Nephron progenitor cell (in vitro differentiated cells): ENCODE data around the gene MEAF6.
"Not testable (repeated sequence)": the region's sequence is repeated elsewhere in the genome, so short reads cannot be mapped to it uniquely, and the experiment has no call there.

Experiments used
- DNase-seq: peaks from one replicate; pipeline ENCODE4 v3.0.0; 2021
- H3K27ac Mint-ChIP-seq: 2 replicates; pipeline ENCODE4 v1.8.0; 2021; ENCODE audit warnings: mild to moderate bottlenecking, moderate library complexity, mixed read lengths
- H3K27me3 Mint-ChIP-seq: 2 replicates; pipeline ENCODE4 v1.8.0; 2021; ENCODE audit warnings: mild to moderate bottlenecking, low read depth, mixed read lengths; ENCODE audit not compliant: poor library complexity
- H3K36me3 Mint-ChIP-seq: 2 replicates; pipeline ENCODE4 v1.8.0; 2021; ENCODE audit warnings: low read depth, mixed read lengths
- H3K4me1 Mint-ChIP-seq: 2 replicates; pipeline ENCODE4 v1.8.0; 2021; ENCODE audit warnings: mixed read lengths
- H3K4me3 Mint-ChIP-seq: 2 replicates; pipeline ENCODE4 v1.8.0; 2021; ENCODE audit warnings: mild to moderate bottlenecking, moderate library complexity, mixed read lengths
- H3K9me3 Mint-ChIP-seq: 2 replicates; pipeline ENCODE4 v1.8.0; 2021; ENCODE audit warnings: mild to moderate bottlenecking, moderate library complexity, mixed read lengths
- CTCF ChIP-seq: fragments of 200-600 bp; sonication (generic); IDR thresholded peaks from 2 replicates; pipeline ENCODE4 v1.5.0; 2021; ENCODE audit warnings: antibody characterized with exemption

Gene MEAF6

DNA sequence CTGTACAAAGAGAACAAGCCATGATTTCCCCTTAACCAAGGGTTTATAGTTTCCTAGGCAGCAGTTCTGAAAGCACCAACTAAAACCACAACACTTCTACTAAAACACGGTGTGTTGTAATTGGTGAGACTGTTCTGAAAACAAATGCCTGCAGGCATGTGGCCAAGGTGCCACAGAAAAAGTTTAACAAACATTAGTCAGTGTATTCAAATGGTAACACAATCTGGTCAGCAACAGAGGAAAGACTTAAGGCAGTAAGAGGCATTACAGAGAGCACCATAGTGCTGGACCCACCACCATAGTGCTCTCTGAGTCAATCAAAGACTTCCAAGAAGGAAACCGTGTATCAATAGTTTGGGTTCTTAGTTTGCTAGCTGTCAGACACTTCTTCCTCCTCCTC, 22.8 kb upstream of the MEAF6 start:
- Mint-ChIP-seq H3K27me3 (no peaks in the 10 kb centered on the region), H3K27ac (no peak overlapping the region), H3K36me3 (peaks cover 62% of the 10 kb centered on the region), H3K9me3 (no peaks in the 10 kb centered on the region), H3K4me3 (no peak overlapping the region), H3K4me1 (peaks cover 4% of the 10 kb centered on the region)
- no peak for TF ChIP-seq CTCF
- no peak for DNase-seq

DNA sequence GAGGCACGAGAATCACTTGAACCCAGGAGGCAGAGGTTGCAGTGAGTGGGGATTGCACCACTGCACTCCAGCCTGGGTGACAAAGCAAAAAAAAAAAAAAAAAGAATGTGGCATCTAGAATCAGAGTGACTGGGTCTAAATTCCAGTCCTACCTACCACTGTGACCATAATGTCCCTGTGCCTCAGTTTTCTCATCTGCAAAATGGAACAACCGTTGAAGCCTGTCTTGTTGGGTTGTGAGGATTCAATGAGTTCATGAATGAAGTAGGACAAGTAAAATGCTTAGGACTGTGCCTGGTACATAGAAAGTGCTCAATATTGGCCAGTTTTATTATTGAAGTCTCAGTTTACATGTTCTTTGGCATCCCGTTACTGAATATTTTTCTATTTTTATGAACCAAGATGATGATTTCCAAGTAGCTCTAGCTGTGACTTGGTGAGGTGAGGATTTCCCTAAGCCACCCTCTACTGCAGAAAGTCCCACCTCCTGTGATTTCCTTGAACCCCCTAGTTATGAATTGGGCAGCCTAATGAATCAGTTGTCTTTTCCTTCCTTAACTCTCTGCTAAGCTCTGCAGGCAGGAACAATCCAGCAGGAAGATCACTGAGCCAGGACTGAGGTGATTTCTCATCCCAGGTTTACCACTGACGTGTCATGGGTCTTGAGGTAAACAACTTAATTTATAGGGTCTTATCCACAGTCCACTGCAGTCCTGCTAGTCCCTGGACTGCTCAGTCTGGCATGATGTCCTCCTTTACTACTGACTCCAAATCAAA, 18.9 kb upstream of the MEAF6 start:
- peaks cover 4% of the 10 kb centered on the region for H3K4me1 Mint-ChIP-seq
- TF ChIP-seq CTCF: no peak
- DNase-seq: no peak
- H3K27ac Mint-ChIP-seq: peak overlapping the region; percentile 78
- H3K27me3 Mint-ChIP-seq: no peaks in the 10 kb centered on the region
- H3K36me3 Mint-ChIP-seq: peaks cover 37% of the 10 kb centered on the region
- no peak overlapping the region for H3K4me3 Mint-ChIP-seq
- no peaks in the 10 kb centered on the region for H3K9me3 Mint-ChIP-seq

- not testable (repeated sequence) for DNase-seq, H3K9me3 Mint-ChIP-seq, H3K4me3 Mint-ChIP-seq, H3K4me1 Mint-ChIP-seq, H3K27me3 Mint-ChIP-seq
- peak overlapping the region; percentile 25 for H3K27ac Mint-ChIP-seq
- peaks cover 27% of the 10 kb centered on the region for H3K36me3 Mint-ChIP-seq
These were observed 18.0 kb upstream of the MEAF6 start for GRCh38 chr1:37532418-37533156.

DNA sequence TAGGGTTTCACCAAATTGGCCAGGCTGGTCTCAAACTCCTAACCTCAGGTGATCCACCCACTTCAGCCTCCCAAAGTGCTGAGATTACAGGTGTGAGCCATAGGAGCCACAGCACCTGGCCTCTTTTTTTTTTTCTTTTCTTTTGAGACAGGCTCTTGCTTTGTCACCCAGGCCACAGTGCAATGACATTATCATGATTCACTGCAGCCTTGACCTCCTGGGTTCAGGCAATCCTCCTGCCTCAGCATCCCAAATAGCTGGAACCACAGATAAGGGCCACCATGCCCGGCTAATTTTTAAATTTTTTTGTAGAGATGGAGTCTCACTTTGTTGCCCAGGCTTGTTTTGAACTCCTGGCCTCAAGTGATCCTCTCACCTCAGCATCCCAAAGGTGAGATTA, 15.3 kb upstream of the MEAF6 start:
- not testable (repeated sequence) for H3K27ac Mint-ChIP-seq, H3K9me3 Mint-ChIP-seq, H3K4me3 Mint-ChIP-seq, DNase-seq, H3K27me3 Mint-ChIP-seq, H3K4me1 Mint-ChIP-seq
- peaks cover 10% of the 10 kb centered on the region for H3K36me3 Mint-ChIP-seq

DNA sequence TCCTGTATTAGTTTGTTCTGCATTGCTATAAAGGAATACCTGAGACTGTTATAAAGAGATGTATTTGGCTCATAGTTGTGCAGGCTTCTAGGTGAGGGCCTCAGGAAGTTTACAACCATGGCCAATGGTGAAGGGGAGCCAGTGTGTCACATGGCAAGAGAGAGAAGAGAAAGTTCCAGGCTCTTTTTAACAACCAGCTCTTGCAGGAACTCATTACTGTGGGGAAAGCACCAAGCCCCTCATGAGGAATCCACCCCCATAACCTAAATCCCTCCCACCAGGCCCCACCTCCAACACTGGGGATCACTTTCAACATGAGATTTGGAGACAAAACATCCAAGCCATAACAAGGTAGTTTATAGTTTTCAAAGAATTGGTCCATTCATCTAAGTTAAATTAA, 5.0 kb upstream of the MEAF6 start:
- H3K27me3 Mint-ChIP-seq: peaks cover 12% of the 10 kb centered on the region

DNA sequence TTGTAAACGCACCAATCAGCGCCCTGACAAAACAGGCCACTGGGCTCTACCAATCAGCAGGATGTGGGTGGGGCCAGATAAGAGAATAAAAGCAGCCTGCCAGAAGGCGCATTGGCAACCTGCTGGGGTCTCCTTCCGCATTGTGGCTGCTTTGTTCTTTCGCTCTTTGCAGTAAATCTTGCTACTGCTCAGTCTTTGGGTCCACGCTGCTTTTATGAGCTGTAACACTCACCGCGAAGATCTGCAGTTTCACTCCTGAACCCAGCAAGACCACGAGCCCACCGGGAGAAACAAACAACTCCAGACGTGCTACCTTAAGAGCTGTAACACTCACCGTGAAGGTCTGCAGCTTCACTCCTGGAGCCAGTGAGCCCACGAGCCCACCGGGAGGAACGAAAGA, 4.4 kb upstream of the MEAF6 start:
- not testable (repeated sequence) for H3K36me3 Mint-ChIP-seq, DNase-seq
- peak overlapping the region; percentile 59 for H3K4me3 Mint-ChIP-seq
- H3K27ac Mint-ChIP-seq: peak overlapping the region; percentile 92
- H3K4me1 Mint-ChIP-seq: peaks cover 25% of the 10 kb centered on the region
- peaks cover 15% of the 10 kb centered on the region for H3K27me3 Mint-ChIP-seq
- H3K9me3 Mint-ChIP-seq: peaks cover 13% of the 10 kb centered on the region

More for the DNA sequence above, 5.0 kb upstream of the MEAF6 start:
- H3K4me1 Mint-ChIP-seq: peaks cover 24% of the 10 kb centered on the region
- H3K27ac Mint-ChIP-seq: no peak overlapping the region
- DNase-seq: no peak
- peak overlapping the region; percentile 59 for H3K4me3 Mint-ChIP-seq
- H3K36me3 Mint-ChIP-seq: no peaks in the 10 kb centered on the region
- peaks cover 13% of the 10 kb centered on the region for H3K9me3 Mint-ChIP-seq
- no peak for TF ChIP-seq CTCF

DNA sequence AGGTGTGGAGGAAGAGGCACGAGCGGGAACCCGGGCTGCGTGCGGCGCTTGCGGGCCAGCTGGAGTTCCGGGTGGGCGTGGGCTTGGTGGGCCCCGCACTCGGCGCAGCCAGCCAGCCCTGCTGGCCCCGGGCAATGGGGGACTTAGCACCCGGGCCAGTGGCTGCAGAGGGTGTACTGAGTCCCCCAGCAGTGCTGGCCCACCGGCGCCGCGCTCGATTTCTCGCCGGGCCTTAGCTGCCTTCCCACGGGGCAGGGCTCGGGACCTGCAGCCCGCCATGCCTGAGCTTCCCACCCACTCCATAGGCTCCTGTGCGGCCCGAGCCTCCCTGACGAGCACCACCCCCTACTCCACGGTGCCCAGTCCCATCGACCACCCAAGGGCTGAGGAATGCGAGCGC, 3.7 kb upstream of the MEAF6 start:
- H3K4me3 Mint-ChIP-seq, H3K36me3 Mint-ChIP-seq, H3K27ac Mint-ChIP-seq, DNase-seq: not testable (repeated sequence)
- peaks cover 32% of the 10 kb centered on the region for H3K4me1 Mint-ChIP-seq
- H3K27me3 Mint-ChIP-seq: peaks cover 16% of the 10 kb centered on the region
- H3K9me3 Mint-ChIP-seq: peaks cover 11% of the 10 kb centered on the region
